Measurements from ENCODE around the gene TUBGCP5.
"Not testable (repeated sequence)": the region's sequence is repeated elsewhere in the genome, so short reads cannot be mapped to it uniquely, and the experiment has no call there.

TUBGCP5 gene

GRCh38 chr15:23039143-23039916 lies at the start of gene TUBGCP5:
Gene TUBGCP5, minus strand, starts transcription at chr15:23039569. Its CDS starts 26 bp downstream, at chr15:23039543.
- peak; percentile 27 to 97 (median 88) for DNase-seq

DNA sequence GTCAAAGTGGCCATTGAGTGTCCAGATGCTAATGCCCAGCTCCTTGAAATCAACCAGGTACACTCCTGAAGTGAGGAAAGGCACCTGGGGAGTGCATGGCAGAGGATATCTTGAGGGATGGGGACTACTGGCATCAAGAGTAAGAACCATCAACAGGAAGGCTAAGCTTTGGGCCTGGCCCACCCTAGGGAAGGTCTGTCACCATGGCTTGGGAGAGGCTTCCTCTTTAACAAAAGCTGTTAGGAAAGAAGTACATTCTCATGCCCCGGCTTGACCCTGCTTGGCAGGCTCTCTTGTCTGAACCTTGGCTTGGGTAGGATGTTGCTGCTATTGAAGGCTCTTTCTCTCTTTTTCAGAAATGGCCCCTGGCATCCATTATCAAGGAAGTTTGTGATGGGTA lies 43.7 kb upstream of the TUBGCP5 start:
- no peak for DNase-seq

DNA sequence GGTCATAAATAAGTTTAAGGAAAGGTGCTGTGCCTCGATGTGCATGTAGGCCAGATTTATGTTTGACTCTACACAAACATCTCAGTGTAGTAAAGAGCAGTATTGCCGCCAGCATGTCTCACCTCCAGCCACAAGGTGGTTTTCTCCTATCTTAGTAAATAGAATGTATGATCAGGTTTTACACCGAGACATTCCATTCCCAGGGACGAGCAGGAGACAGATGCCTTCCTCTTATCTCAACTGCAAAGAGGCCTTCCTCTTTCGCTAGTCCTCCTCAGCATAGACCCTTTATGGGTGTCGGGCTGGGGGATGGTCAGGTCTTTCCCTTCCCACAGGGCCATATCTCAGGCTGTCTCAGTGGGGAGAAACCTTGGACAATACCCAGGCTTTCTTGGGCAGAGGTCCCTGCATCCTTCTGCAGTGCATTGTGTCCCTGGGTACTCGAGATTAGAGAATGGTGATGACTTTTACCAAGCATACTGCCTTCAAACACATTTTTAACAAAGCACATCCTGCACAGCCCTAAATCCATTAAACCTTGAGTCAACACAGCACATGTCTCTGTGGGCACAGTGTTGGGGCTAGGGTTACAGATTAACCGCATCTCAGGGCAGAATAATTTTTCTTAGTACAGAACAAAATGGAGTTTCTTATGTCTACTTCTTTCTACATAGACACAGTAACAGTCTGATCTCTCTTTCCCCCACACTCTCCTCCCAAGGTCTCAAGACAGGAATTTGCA lies 42.8 kb upstream of the TUBGCP5 start:
- not testable (repeated sequence) for DNase-seq

DNA sequence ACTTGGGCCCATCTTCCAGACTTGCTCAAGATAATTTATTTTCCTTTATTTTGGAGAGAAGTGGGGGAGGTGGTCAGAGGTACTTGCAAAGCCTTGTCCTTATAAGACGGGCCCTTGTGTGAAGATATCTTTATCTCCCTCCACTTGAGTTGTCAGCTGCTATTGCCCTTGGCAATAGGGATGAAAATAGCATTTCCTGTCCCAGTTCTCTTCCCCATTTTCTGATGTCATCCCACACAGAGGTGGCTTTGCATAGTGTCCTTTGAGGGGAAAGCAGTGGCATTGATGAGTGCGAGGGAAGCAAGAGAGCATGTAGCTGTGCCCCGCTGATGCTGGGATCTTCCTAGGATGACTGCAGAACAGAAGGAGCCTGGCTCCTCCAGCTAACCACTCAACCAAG lies 41.9 kb upstream of the TUBGCP5 start:
- DNase-seq = peak in 4 of 58 donors; percentile 5 to 29 (median 10)

GRCh38 chr15:23079766-23080165 lies 40.4 kb upstream of the TUBGCP5 start:
- no peak for DNase-seq

DNA sequence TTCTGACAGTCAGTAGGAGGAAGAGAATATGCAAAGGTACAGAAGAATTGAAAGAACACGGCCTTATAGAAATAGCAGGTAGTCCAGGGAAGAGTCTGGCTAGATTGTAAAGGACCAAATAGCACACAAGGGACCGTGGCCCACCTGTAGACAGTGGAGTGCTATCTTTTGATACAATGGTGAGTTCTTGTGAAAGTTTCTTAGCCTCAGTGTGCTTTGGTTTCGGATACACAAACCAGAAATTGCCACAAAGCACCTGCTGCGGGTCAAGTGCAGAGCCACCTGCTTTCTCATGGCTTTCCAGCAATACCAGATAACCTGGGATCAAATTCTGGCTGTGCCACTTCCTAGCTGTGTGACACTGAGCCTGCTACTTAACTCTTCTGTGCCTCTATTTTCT lies 36.6 kb upstream of the TUBGCP5 start:
- no peak for DNase-seq

DNA sequence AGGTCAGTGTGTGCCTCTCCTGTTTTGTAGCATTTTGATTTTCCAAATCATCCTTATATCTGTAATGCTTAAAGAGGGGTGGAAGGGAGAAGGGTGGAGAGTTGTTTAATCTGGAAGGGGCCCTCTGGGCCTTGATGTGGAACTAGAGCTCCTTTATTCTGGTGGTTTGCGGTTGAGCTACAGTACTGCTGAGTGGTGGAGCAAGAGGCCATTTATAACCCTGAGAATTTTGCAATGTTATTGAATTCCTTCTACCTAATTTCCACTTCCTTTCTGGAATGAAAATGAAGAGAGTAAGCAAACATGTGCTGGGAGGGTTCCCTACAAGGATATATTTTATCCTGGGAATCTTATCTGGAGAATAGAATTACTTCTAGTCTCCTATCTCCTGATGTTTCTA lies 35.3 kb upstream of the TUBGCP5 start:
- DNase-seq = no peak

GRCh38 chr15:23073890-23074646 lies 34.7 kb upstream of the TUBGCP5 start:
- peak in 7 of 58 donors; percentile 4 to 49 (median 15) for DNase-seq

- no peak for DNase-seq
Observed at GRCh38 chr15:23072633-23073032, 33.3 kb upstream of the TUBGCP5 start.

DNA sequence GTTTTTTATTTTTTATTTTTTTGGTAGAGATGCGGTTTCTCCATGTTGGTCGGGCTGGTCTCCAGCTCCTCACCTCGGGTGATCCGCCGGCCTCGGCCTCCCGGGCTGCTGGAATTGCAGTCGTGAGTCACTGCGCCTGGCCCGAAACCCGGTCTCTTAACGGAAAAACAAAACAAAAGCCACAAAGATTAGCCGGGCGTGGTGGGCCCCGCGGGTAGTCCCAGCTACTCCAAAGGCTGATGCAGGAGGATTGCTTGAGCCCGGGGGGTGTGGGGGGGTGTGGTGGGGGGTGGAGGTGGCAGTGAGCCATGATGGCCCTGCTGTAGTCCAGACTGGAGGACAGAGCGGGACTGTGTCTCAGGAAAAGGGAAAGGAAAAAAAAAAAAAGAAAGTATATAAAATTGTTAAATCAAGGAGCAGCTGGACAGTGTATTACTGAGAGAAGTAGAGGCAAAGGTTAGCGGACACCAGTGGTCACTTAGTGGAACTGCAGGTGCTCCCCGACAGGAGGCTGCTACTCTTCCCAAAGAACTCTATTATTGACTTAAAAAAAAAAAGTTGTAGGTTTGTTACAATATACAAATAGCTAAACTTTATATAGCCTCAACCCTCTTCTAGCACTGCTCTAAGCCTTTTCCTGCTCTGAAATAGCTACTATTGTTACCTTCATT lies 30.3 kb upstream of the TUBGCP5 start:
- DNase-seq = no peak

DNA sequence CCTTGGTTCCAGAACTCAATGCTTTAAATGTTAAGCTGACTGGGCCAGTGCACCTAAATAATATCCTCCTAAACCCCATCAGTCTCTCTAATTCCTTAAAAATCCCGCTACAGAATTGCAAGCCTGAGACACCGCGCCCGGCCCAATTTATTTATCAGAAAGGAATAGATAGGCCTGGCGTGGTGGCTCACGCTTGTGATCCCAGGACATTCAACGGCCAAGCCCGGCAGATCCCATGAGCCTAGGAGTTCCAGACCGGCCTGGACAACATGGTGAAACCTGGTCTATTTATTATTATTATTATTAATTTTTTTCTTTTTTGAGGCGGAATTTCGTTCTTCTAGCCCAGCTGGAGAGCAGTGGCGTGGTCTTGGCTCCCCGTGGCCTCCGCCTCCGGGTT lies 28.0 kb upstream of the TUBGCP5 start:
- no peak for DNase-seq

GRCh38 chr15:23065836-23066235 lies 26.5 kb upstream of the TUBGCP5 start:
- DNase-seq = no peak

DNA sequence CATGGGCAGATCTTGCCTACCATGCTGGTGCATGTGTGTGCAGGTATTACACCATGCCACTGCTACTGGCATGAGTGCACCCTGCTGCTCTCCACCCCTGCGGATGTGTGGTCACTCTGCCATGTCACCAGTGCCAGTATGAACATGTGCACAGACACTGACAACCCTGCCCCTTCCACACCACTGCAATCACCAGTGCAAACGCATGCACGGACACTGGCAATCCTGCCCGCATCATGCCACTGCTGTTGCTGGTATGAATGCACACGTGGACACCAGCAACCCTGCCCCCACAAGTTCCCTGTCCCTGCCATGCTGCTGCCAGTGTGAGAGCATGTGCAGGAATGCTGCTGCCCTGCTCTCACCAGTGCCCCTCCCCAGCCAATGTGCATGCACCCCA lies 24.8 kb upstream of the TUBGCP5 start:
- no peak for DNase-seq

GRCh38 chr15:23057707-23058106 lies 18.3 kb upstream of the TUBGCP5 start:
- no peak for DNase-seq

- DNase-seq = no peak
Observed at GRCh38 chr15:23055316-23055715, 15.9 kb upstream of the TUBGCP5 start.

- DNase-seq = no peak
Observed at GRCh38 chr15:23052522-23052921, 13.2 kb upstream of the TUBGCP5 start.

- DNase-seq = no peak
Observed at GRCh38 chr15:23050708-23051107, 11.3 kb upstream of the TUBGCP5 start.

GRCh38 chr15:23049984-23050628 lies 10.7 kb upstream of the TUBGCP5 start:
- DNase-seq = no peak

- DNase-seq = not testable (repeated sequence)
Observed at GRCh38 chr15:23048572-23049282, 9.4 kb upstream of the TUBGCP5 start.

GRCh38 chr15:23043987-23044386 lies 4.6 kb upstream of the TUBGCP5 start:
- not testable (repeated sequence) for DNase-seq
